WTC11 (cell line): ENCODE measurements around the gene HDAC8.

Experiments used
- ATF2 ChIP-seq: sonication (generic); formaldehyde crosslinking; IDR thresholded peaks from 2 replicates; pipeline ENCODE4 v1.8.1; 2022; ENCODE audit warnings: low read depth, missing genetic modification reagents, borderline replicate concordance
- CTCF ChIP-seq: fragments of 200-600 bp; IDR thresholded peaks from 2 replicates; pipeline ENCODE4 v1.8.0; 2022; ENCODE audit warnings: antibody characterized with exemption
- ETV6 ChIP-seq: sonication (generic); formaldehyde crosslinking; IDR thresholded peaks from 2 replicates; pipeline ENCODE4 v1.8.1; 2022; ENCODE audit warnings: mild to moderate bottlenecking, missing genetic modification reagents
- FOXJ3 ChIP-seq: sonication (generic); formaldehyde crosslinking; IDR thresholded peaks from 2 replicates; pipeline ENCODE4 v1.9.0; 2021; ENCODE audit warnings: missing genetic modification reagents, mild to moderate bottlenecking, borderline replicate concordance
- JUN ChIP-seq: sonication (generic); formaldehyde crosslinking; IDR thresholded peaks from 2 replicates; pipeline ENCODE4 v1.8.0; 2023; ENCODE audit warnings: mild to moderate bottlenecking, missing genetic modification reagents
- NR3C1 ChIP-seq: sonication (generic); formaldehyde crosslinking; conservative IDR thresholded peaks from 2 replicates; pipeline ENCODE4 v1.8.1; 2023; ENCODE audit warnings: low read depth, mild to moderate bottlenecking, missing genetic modification reagents
- SMAD3 ChIP-seq: sonication (generic); formaldehyde crosslinking; IDR thresholded peaks from 2 replicates; pipeline ENCODE4 v1.8.0; 2022; ENCODE audit warnings: missing genetic modification reagents, mild to moderate bottlenecking, borderline replicate concordance
- STAT6 ChIP-seq: sonication (generic); formaldehyde crosslinking; conservative IDR thresholded peaks from 2 replicates; pipeline ENCODE4 v1.8.1; 2023; ENCODE audit warnings: mild to moderate bottlenecking, low read depth, missing genetic modification reagents, moderate library complexity
- USF2 ChIP-seq: sonication (generic); formaldehyde crosslinking; IDR thresholded peaks from 2 replicates; pipeline ENCODE4 v1.8.1; 2023; ENCODE audit warnings: mild to moderate bottlenecking, missing genetic modification reagents, moderate library complexity
- ZNF232 ChIP-seq: sonication (generic); formaldehyde crosslinking; IDR thresholded peaks from 2 replicates; pipeline ENCODE4 v1.8.0; 2022; ENCODE audit warnings: mild to moderate bottlenecking, missing genetic modification reagents
- ZNF396 ChIP-seq: fragments of 250-450 bp; sonication (Bioruptor Pico); IDR thresholded peaks from 2 replicates; pipeline ENCODE4 v1.8.0; 2021; ENCODE audit warnings: mild to moderate bottlenecking, moderate library complexity, borderline replicate concordance
- ZNF512 ChIP-seq: sonication (generic); formaldehyde crosslinking; IDR thresholded peaks from 2 replicates; pipeline ENCODE4 v1.8.1; 2022; ENCODE audit warnings: missing genetic modification reagents, borderline replicate concordance
- ZSCAN18 ChIP-seq: fragments of 250-450 bp; sonication (Bioruptor Pico); IDR thresholded peaks from 2 replicates; pipeline ENCODE4 v2.1.2; 2022; ENCODE audit warnings: mild to moderate bottlenecking, moderate library complexity

GRCh38 chrX:72539822-72540221 lies 32.8 kb downstream of the HDAC8 start:
- no peak for TF ChIP-seq NR3C1 (CRISPR knock-in tag)
- TF ChIP-seq ATF2, result no peak
- TF ChIP-seq ZSCAN18, result no peak
- TF ChIP-seq ZNF512 (CRISPR knock-in tag), result no peak
- no peak for TF ChIP-seq SMAD3
- no peak for TF ChIP-seq CTCF
- TF ChIP-seq USF2 (CRISPR knock-in tag), result no peak
- no peak for TF ChIP-seq STAT6 (CRISPR knock-in tag)
- no peak for TF ChIP-seq ZNF232 (CRISPR knock-in tag)
- no peak for TF ChIP-seq FOXJ3 (CRISPR knock-in tag)
- TF ChIP-seq ZNF396, result no peak
- TF ChIP-seq JUN (CRISPR knock-in tag), result no peak
- no peak for TF ChIP-seq ETV6 (CRISPR knock-in tag)
